HepG2 (cell line): ENCODE measurements around the gene TBCEL.

ENCODE experiments used
- ELF4 ChIP-seq: sonication (generic); formaldehyde crosslinking; IDR thresholded peaks from 2 replicates; pipeline ENCODE4 v1.5.0; 2020; ENCODE audit warnings: missing genetic modification reagents, mild to moderate bottlenecking, moderate library complexity, borderline replicate concordance
- HDAC6 ChIP-seq: fragments of 200-600 bp; sonication (generic); IDR thresholded peaks from 2 replicates; pipeline ENCODE4 v1.7.0; 2017; ENCODE audit warnings: mild to moderate bottlenecking, antibody characterized with exemption, low read length, low read depth
- KDM4B ChIP-seq: sonication (generic); formaldehyde crosslinking; IDR thresholded peaks from 2 replicates; pipeline ENCODE4 v1.4.0; 2020; ENCODE audit warnings: missing genetic modification reagents
- TAF1 ChIP-seq: sonication (generic); formaldehyde crosslinking; IDR thresholded peaks from 2 replicates; pipeline ENCODE4 v1.4.0; 2020; ENCODE audit warnings: missing genetic modification reagents
- ZNF530 ChIP-seq: sonication (generic); formaldehyde crosslinking; IDR thresholded peaks from 2 replicates; pipeline ENCODE4 v1.5.0; 2020; ENCODE audit warnings: low read depth, mild to moderate bottlenecking, missing genetic modification reagents
- ZNF547 ChIP-seq: sonication (generic); formaldehyde crosslinking; IDR thresholded peaks from 2 replicates; pipeline ENCODE4 v1.5.1; 2020; ENCODE audit warnings: mild to moderate bottlenecking, missing genetic modification reagents
- TF ChIP-seq, protein P1 (sequence below): sonication (generic); formaldehyde crosslinking; IDR thresholded peaks from 2 replicates; pipeline ENCODE4 v1.5.0; 2020; ENCODE audit warnings: mild to moderate bottlenecking, missing genetic modification reagents, moderate library complexity
- TF ChIP-seq, protein P2 (sequence below): sonication (generic); formaldehyde crosslinking; IDR thresholded peaks from 2 replicates; pipeline ENCODE4 v1.4.0; 2020; ENCODE audit warnings: missing genetic modification reagents
- TF ChIP-seq, protein P3 (sequence below): sonication (generic); formaldehyde crosslinking; IDR thresholded peaks from 2 replicates; pipeline ENCODE4 v1.4.0; 2020; ENCODE audit warnings: low read depth, missing genetic modification reagents
- TF ChIP-seq, protein P4 (sequence below), 2 experiments: fragments of 450-650 bp in 1 of 2; sonication (generic) in 1 of 2; formaldehyde crosslinking in 1 of 2; IDR thresholded peaks; 2 replicates each; pipeline versions ENCODE4 v1.6.1 to v1.8.0; 2016 to 2022; ENCODE audit warnings: antibody characterized with exemption in 1 of 2, mild to moderate bottlenecking in 1 of 2, missing genetic modification reagents in 1 of 2
- TF ChIP-seq, protein P5 (sequence below): sonication (generic); formaldehyde crosslinking; IDR thresholded peaks from 2 replicates; pipeline ENCODE4 v1.4.0; 2020; ENCODE audit warnings: mild to moderate bottlenecking, missing genetic modification reagents

DNA sequence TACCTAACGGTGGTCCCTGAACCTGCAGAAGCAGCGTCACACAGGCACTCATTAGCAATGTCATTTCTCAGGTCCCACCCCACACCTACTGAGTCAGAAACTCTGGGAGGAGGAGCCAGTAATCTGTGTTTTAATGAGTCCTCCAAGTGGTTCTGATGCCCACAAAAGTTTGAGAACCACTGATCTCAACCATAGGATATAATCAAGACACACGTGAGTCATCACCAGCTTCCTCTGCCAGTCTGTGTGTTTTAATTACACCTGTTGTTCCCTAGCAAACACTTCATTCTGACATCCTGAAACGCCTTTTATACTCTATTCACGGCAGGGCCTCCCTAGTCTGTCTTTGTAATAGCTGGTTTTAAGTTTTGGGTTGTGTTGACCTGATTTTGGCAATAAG is 82.9 kb downstream of the TBCEL start:
- TF ChIP-seq, protein P1, sequence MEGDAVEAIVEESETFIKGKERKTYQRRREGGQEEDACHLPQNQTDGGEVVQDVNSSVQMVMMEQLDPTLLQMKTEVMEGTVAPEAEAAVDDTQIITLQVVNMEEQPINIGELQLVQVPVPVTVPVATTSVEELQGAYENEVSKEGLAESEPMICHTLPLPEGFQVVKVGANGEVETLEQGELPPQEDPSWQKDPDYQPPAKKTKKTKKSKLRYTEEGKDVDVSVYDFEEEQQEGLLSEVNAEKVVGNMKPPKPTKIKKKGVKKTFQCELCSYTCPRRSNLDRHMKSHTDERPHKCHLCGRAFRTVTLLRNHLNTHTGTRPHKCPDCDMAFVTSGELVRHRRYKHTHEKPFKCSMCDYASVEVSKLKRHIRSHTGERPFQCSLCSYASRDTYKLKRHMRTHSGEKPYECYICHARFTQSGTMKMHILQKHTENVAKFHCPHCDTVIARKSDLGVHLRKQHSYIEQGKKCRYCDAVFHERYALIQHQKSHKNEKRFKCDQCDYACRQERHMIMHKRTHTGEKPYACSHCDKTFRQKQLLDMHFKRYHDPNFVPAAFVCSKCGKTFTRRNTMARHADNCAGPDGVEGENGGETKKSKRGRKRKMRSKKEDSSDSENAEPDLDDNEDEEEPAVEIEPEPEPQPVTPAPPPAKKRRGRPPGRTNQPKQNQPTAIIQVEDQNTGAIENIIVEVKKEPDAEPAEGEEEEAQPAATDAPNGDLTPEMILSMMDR (CRISPR knock-in tag) = no peak
- TF ChIP-seq, protein P2, sequence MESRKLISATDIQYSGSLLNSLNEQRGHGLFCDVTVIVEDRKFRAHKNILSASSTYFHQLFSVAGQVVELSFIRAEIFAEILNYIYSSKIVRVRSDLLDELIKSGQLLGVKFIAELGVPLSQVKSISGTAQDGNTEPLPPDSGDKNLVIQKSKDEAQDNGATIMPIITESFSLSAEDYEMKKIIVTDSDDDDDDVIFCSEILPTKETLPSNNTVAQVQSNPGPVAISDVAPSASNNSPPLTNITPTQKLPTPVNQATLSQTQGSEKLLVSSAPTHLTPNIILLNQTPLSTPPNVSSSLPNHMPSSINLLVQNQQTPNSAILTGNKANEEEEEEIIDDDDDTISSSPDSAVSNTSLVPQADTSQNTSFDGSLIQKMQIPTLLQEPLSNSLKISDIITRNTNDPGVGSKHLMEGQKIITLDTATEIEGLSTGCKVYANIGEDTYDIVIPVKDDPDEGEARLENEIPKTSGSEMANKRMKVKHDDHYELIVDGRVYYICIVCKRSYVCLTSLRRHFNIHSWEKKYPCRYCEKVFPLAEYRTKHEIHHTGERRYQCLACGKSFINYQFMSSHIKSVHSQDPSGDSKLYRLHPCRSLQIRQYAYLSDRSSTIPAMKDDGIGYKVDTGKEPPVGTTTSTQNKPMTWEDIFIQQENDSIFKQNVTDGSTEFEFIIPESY = no peak
- TF ChIP-seq, protein P3, sequence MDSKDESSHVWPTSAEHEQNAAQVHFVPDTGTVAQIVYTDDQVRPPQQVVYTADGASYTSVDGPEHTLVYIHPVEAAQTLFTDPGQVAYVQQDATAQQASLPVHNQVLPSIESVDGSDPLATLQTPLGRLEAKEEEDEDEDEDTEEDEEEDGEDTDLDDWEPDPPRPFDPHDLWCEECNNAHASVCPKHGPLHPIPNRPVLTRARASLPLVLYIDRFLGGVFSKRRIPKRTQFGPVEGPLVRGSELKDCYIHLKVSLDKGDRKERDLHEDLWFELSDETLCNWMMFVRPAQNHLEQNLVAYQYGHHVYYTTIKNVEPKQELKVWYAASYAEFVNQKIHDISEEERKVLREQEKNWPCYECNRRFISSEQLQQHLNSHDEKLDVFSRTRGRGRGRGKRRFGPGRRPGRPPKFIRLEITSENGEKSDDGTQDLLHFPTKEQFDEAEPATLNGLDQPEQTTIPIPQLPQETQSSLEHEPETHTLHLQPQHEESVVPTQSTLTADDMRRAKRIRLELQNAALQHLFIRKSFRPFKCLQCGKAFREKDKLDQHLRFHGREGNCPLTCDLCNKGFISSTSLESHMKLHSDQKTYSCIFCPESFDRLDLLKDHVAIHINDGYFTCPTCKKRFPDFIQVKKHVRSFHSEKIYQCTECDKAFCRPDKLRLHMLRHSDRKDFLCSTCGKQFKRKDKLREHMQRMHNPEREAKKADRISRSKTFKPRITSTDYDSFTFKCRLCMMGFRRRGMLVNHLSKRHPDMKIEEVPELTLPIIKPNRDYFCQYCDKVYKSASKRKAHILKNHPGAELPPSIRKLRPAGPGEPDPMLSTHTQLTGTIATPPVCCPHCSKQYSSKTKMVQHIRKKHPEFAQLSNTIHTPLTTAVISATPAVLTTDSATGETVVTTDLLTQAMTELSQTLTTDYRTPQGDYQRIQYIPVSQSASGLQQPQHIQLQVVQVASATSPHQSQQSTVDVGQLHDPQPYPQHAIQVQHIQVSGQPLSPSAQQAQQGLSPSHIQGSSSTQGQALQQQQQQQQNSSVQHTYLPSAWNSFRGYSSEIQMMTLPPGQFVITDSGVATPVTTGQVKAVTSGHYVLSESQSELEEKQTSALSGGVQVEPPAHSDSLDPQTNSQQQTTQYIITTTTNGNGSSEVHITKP (CRISPR knock-in tag) = no peak
- TF ChIP-seq HDAC6 (no peak), KDM4B (CRISPR knock-in tag) (no peak), TAF1 (CRISPR knock-in tag) (no peak), ZNF547 (CRISPR knock-in tag) (no peak), ZNF530 (CRISPR knock-in tag) (no peak), ELF4 (CRISPR knock-in tag) (no peak)
- TF ChIP-seq, protein P4, sequence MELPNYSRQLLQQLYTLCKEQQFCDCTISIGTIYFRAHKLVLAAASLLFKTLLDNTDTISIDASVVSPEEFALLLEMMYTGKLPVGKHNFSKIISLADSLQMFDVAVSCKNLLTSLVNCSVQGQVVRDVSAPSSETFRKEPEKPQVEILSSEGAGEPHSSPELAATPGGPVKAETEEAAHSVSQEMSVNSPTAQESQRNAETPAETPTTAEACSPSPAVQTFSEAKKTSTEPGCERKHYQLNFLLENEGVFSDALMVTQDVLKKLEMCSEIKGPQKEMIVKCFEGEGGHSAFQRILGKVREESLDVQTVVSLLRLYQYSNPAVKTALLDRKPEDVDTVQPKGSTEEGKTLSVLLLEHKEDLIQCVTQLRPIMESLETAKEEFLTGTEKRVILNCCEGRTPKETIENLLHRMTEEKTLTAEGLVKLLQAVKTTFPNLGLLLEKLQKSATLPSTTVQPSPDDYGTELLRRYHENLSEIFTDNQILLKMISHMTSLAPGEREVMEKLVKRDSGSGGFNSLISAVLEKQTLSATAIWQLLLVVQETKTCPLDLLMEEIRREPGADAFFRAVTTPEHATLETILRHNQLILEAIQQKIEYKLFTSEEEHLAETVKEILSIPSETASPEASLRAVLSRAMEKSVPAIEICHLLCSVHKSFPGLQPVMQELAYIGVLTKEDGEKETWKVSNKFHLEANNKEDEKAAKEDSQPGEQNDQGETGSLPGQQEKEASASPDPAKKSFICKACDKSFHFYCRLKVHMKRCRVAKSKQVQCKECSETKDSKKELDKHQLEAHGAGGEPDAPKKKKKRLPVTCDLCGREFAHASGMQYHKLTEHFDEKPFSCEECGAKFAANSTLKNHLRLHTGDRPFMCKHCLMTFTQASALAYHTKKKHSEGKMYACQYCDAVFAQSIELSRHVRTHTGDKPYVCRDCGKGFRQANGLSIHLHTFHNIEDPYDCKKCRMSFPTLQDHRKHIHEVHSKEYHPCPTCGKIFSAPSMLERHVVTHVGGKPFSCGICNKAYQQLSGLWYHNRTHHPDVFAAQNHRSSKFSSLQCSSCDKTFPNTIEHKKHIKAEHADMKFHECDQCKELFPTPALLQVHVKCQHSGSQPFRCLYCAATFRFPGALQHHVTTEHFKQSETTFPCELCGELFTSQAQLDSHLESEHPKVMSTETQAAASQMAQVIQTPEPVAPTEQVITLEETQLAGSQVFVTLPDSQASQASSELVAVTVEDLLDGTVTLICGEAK (IDR thresholded peaks at IDR 0.05) = no peak
- TF ChIP-seq, protein P4 (CRISPR knock-in tag; IDR thresholded peaks at IDR 0.05) = no peak
- TF ChIP-seq, protein P5, sequence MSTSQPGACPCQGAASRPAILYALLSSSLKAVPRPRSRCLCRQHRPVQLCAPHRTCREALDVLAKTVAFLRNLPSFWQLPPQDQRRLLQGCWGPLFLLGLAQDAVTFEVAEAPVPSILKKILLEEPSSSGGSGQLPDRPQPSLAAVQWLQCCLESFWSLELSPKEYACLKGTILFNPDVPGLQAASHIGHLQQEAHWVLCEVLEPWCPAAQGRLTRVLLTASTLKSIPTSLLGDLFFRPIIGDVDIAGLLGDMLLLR = no peak
